A549 (cell line): ENCODE data around the gene RAB40A. TPM values are rescaled to one million over a fixed set of nuclear protein-coding genes. Genes with fewer than 3 reads are reported as not detected.
A peak's percentile ranks its signal among the peaks of the same experiment; 100 is the strongest.

Experiments used
- ATAC-seq, 2 experiments: fragments of 200-7000 bp in 1 of 2; fragments of >200 bp in 1 of 2; cut with Nextera tagmentation in 1 of 2; cut with Tn5 transposase in 1 of 2; 3 replicates each; pipeline versions ENCODE4 v1.8.0 to v1.9.1; 2018 to 2020; ENCODE audit warnings: mild to moderate bottlenecking in 1 of 2, moderate library complexity in 1 of 2
- CTCF ChIA-PET: fragments of 300-600 bp; sonication (Branson Sonifier 250); formaldehyde crosslinking; extraction: SDS; loops from one replicate; lab custom pipeline; 2021; ENCODE audit warnings: antibody characterized with exemption, inconsistent platforms; lab: Yijun Ruan, JAX
- POLR2A ChIA-PET: fragments of 350-600 bp; formaldehyde crosslinking; extraction: SDS; loops from one replicate; lab custom pipeline; 2021; ENCODE audit warnings: antibody characterized with exemption, inconsistent platforms; lab: Yijun Ruan, JAX
- DNase-seq, 2 experiments: peaks; one replicate each; pipeline versions ENCODE4 v3.0.0 to v3.0.0-alpha.2; 2011 to 2016; ENCODE audit warnings: low read depth in 1 of 2, low spot score in 1 of 2
- FAIRE-seq: peaks from 2 replicates; lab custom pipeline; 2011; peaks lifted over from hg19 to GRCh38; lab: Jason Lieb, UNC
- H3K27ac ChIP-seq, 2 experiments: fragments of >200 bp; sonication (Bioruptor Twin); formaldehyde crosslinking; 3 replicates each; pipeline ENCODE4 v1.5.1; 2016 to 2017
- H3K4me1 ChIP-seq: fragments of >200 bp; sonication (Bioruptor Twin); formaldehyde crosslinking; 3 replicates; pipeline ENCODE4 v1.6.1; 2016
- H3K4me2 ChIP-seq: fragments of >200 bp; sonication (Bioruptor Twin); formaldehyde crosslinking; 3 replicates; pipeline ENCODE4 v1.6.1; 2016
- H3K4me3 ChIP-seq: fragments of >200 bp; sonication (Bioruptor Twin); formaldehyde crosslinking; 3 replicates; pipeline ENCODE4 v1.5.1; 2016
- H3K9me3 ChIP-seq: fragments of >200 bp; sonication (Bioruptor Twin); formaldehyde crosslinking; 3 replicates; pipeline ENCODE4 v1.6.1; 2016
- BCL3 ChIP-seq: fragments of >200 bp; sonication (Bioruptor Twin); formaldehyde crosslinking; IDR thresholded peaks from 3 replicates; pipeline ENCODE4 v1.6.1; 2016
- BHLHE40 ChIP-seq: IDR thresholded peaks from 2 replicates; pipeline ENCODE4 v1.6.1; 2012; ENCODE audit warnings: low read depth, low read length, inconsistent platforms
- CHD4 ChIP-seq: fragments of 200-600 bp; sonication (generic); IDR thresholded peaks from 2 replicates; pipeline ENCODE4 v1.6.1; 2016; ENCODE audit warnings: antibody characterized with exemption, mild to moderate bottlenecking, borderline replicate concordance
- EHMT2 ChIP-seq: fragments of 200-600 bp; sonication (generic); IDR thresholded peaks from 2 replicates; pipeline ENCODE4 v1.6.1; 2016; ENCODE audit warnings: antibody characterized with exemption, low read depth, mild to moderate bottlenecking, moderate library complexity
- FOSB ChIP-seq: fragments of 250-450 bp; sonication (Bioruptor Pico); IDR thresholded peaks from 2 replicates; pipeline ENCODE4 v1.5.0; 2020; ENCODE audit warnings: mild to moderate bottlenecking, moderate library complexity
- GATA3 ChIP-seq: IDR thresholded peaks from 2 replicates; pipeline ENCODE4 v1.6.1; 2012; ENCODE audit warnings: borderline replicate concordance
- HOXA7 ChIP-seq: fragments of 250-450 bp; sonication (Bioruptor Pico); IDR thresholded peaks from 2 replicates; pipeline ENCODE4 v1.5.0; 2020; ENCODE audit warnings: mild to moderate bottlenecking, moderate library complexity
- HOXB13 ChIP-seq: fragments of 250-450 bp; sonication (Bioruptor Pico); IDR thresholded peaks from 2 replicates; pipeline ENCODE4 v1.5.0; 2020; ENCODE audit warnings: low read depth, mild to moderate bottlenecking, moderate library complexity
- JUNB ChIP-seq: fragments of >200 bp; sonication (Bioruptor Twin); formaldehyde crosslinking; IDR thresholded peaks from 2 replicates; pipeline ENCODE4 v1.6.1; 2016
- KDM1A ChIP-seq: fragments of 200-600 bp; sonication (generic); IDR thresholded peaks from 2 replicates; pipeline ENCODE4 v1.6.1; 2016; ENCODE audit warnings: low read depth, mild to moderate bottlenecking
- MAFK ChIP-seq: fragments of 450-650 bp; IDR thresholded peaks from 2 replicates; pipeline ENCODE4 v1.6.1; 2014; ENCODE audit not compliant: partially characterized antibody
- NPAS2 ChIP-seq: fragments of 250-450 bp; sonication (Bioruptor Pico); IDR thresholded peaks from 2 replicates; pipeline ENCODE4 v1.8.0; 2022; ENCODE audit warnings: mild to moderate bottlenecking, moderate library complexity, borderline replicate concordance
- REST ChIP-seq: fragments of 200-600 bp; sonication (generic); IDR thresholded peaks from 2 replicates; pipeline ENCODE4 v1.6.1; 2016; ENCODE audit warnings: antibody characterized with exemption, mild to moderate bottlenecking, moderate library complexity
- RFX5 ChIP-seq: fragments of 450-650 bp; IDR thresholded peaks from 2 replicates; pipeline ENCODE4 v1.7.1; 2014; ENCODE audit warnings: antibody characterized with exemption, mild to moderate bottlenecking, moderate library complexity
- SMC3 ChIP-seq: fragments of >200 bp; sonication (Bioruptor Twin); formaldehyde crosslinking; IDR thresholded peaks from 3 replicates; pipeline ENCODE4 v1.6.1; 2018; ENCODE audit warnings: inconsistent platforms
- TP53 ChIP-seq: fragments of 250-450 bp; sonication (Bioruptor Pico); IDR thresholded peaks from 2 replicates; pipeline ENCODE4 v1.5.0; 2021; ENCODE audit warnings: mild to moderate bottlenecking, moderate library complexity
- USF2 ChIP-seq: fragments of 450-650 bp; IDR thresholded peaks from 2 replicates; pipeline ENCODE4 v1.6.1; 2014; ENCODE audit warnings: antibody characterized with exemption
- WGBS: methylation state at CpG from one replicate; pipeline ENCODE4 v1.1.6; 2017; ENCODE audit errors: missing lambda C conversion rate; 5-methylcytosine and 5-hydroxymethylcytosine counted together
- polyA plus RNA-seq, 4 experiments: library from polyadenylated mRNA; depleted of rRNA in 3 of 4; stranded (reverse); fragments of >200 nt; fragmentation: RNase III in 1 of 4; extraction: RNeasy Plus Mini Kit Qiagen cat#74134 plus additional on column Dnase treatment in 1 of 4; gene quantifications; 2 replicates in 3 of 4; 3 replicates in 1 of 4; pipeline ENCODE4 v1.2.3, GENCODE V29; 2011 to 2017
- TF ChIP-seq, protein P1 (sequence below): fragments of 250-450 bp; sonication (Bioruptor Pico); IDR thresholded peaks from 2 replicates; pipeline ENCODE4 v1.5.0; 2020; ENCODE audit warnings: low read depth, mild to moderate bottlenecking, moderate library complexity
- TF ChIP-seq, protein P2 (sequence below): fragments of >200 bp; sonication (Bioruptor Twin); formaldehyde crosslinking; IDR thresholded peaks from 2 replicates; pipeline ENCODE4 v1.6.1; 2016

The RAB40A gene
- polyA plus RNA-seq, 2 of the 4 experiments (the other 2 are of a cell fraction) = 0.03 TPM; not detected in 1

GRCh38 chrX:103538728-103539127, 19.4 kb upstream of the RAB40A start:
- no peak for FAIRE-seq
- H3K4me2 ChIP-seq = no peak overlapping the region
- POLR2A ChIA-PET = no interaction called here

GRCh38 chrX:103537871-103538387, 18.6 kb upstream of the RAB40A start:
- TF ChIP-seq CHD4 (no peak), TP53 (no peak), RFX5 (no peak), SMC3 (no peak), REST (no peak), JUNB (no peak), HOXA7 (CRISPR knock-in tag) (no peak), HOXB13 (CRISPR knock-in tag) (no peak), KDM1A (no peak)
- TF ChIP-seq, protein P1, sequence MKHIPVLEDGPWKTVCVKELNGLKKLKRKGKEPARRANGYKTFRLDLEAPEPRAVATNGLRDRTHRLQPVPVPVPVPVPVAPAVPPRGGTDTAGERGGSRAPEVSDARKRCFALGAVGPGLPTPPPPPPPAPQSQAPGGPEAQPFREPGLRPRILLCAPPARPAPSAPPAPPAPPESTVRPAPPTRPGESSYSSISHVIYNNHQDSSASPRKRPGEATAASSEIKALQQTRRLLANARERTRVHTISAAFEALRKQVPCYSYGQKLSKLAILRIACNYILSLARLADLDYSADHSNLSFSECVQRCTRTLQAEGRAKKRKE (CRISPR knock-in tag) = no peak
- TF ChIP-seq, protein P2, sequence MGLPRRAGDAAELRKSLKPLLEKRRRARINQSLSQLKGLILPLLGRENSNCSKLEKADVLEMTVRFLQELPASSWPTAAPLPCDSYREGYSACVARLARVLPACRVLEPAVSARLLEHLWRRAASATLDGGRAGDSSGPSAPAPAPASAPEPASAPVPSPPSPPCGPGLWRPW = no peak
- FAIRE-seq (peak; percentile 81), ATAC-seq (no peak), DNase-seq (no peak)
- ChIA-PET POLR2A (no interaction called here), CTCF (interaction anchor here (1.7 kb wide), 1 partner anchor 92 kb away, joined by 4 read pairs; no protein-coding TSS in a partner anchor)
- no peak overlapping the region for H3K4me2 ChIP-seq
- no peaks in the 10 kb centered on the region for H3K9me3 ChIP-seq
- H3K4me1 ChIP-seq = no peaks in the 10 kb centered on the region
- WGBS = 50% methylated on average over 3 of the region's 3 CpGs
- H3K4me3 ChIP-seq = no peak overlapping the region
- no peak overlapping the region for H3K27ac ChIP-seq

More at GRCh38 chrX:103538728-103539127, 19.4 kb upstream of the RAB40A start:
- no peaks in the 10 kb centered on the region for H3K9me3 ChIP-seq
- no peak overlapping the region for H3K4me3 ChIP-seq
- CTCF ChIA-PET = interaction anchor here (1.2 to 1.7 kb wide), 2 partner anchors 91 to 279 kb away, joined by 3 to 4 read pairs; no protein-coding TSS in a partner anchor
- TF ChIP-seq HOXB13 (CRISPR knock-in tag) (no peak), USF2 (no peak), EHMT2 (no peak), GATA3 (no peak), HOXA7 (CRISPR knock-in tag) (no peak), MAFK (no peak), BHLHE40 (no peak), FOSB (CRISPR knock-in tag) (no peak), BCL3 (no peak), CHD4 (no peak), NPAS2 (CRISPR knock-in tag) (no peak)
- TF ChIP-seq, protein P2 = no peak
- DNase-seq = no peak
- no peak for ATAC-seq
- no peak overlapping the region for H3K27ac ChIP-seq
- H3K4me1 ChIP-seq = no peaks in the 10 kb centered on the region
